OCI-M2 (cell line): Measurements from ENCODE around the gene GTF2F1.
"Not testable (repeated sequence)": the region's sequence is repeated elsewhere in the genome, so short reads cannot be mapped to it uniquely, and the experiment has no call there.

ENCODE experiments used
- DNase-seq: peaks from one replicate; lab custom pipeline; 2025; ENCODE audit not compliant: unreplicated experiment; lab: John Stamatoyannopoulos, UW

GTF2F1 gene

DNA sequence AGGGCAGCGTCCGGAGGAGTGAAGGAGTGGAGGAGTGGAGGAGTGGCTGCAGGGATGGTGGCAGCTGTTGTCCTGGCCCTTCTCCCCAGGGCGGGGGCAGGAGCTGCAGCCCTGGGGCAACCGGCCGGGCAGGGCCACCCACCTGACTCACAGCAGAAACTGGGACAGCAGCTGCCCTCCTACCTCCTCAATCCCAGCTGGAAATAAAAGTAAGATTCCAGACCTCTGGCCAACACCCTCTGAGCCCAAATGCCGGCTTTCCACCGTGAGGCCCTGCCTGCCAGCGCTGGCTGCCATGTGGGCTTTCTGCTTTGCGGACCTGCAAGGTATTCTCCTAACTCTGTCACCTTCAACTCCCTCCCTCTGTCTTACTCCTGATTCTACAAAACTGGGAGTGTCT, 35.0 kb downstream of the GTF2F1 start:
- DNase-seq = no peak

DNA sequence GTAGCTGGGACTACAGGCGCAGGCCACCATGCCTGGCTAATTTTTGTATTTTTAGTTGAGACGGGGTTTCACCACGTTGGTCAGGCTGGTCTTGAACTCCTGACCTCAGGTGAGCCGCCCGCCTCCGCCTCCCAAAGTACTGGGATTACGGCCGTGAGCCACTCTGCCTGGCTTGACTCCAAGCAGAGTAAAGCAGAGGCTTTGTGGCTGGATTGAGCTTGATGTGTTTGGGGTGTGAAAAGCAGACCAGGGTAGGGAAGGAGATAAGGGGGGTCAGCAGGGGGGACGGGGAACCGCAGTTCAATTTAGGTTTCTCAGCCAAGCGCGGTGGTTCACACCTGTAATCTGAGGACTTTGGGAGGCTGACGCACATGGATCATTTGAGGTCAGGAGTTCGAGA, 35.8 kb downstream of the GTF2F1 start:
- no peak for DNase-seq

DNA sequence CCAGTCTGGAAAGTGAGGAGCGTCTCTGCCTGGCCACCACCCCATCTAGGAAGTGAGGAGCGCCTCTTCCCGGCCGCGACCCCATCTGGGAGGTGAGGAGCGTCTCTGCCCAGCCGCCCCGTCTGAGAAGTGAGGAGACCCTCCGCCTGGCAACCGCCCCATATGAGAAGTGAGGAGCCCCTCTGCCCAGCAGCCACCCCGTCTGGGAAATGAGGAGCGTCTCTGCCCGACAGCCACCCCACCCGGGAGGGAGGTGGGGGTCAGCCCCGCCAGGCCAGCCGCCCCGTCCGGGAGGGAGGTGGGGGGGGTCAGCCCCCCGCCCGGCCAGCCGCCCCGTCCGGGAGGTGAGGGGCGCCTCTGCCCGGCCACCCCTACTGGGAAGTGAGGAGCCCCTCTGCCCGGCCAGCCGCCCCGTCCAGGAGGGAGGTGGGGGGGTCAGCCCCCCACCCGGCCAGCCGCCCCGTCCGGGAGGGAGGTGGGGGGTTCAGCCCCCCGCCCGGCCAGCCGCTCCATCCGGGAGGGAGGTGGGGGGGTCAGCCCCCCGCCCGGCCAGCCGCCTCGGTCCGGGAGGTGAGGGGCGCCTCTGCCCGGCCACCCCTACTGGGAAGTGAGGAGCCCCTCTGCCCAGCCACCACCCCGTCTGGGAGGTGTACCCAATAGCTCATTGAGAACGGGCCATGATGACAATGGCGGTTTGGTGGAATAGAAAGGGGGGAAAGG, 37.5 kb downstream of the GTF2F1 start:
- not testable (repeated sequence) for DNase-seq

DNA sequence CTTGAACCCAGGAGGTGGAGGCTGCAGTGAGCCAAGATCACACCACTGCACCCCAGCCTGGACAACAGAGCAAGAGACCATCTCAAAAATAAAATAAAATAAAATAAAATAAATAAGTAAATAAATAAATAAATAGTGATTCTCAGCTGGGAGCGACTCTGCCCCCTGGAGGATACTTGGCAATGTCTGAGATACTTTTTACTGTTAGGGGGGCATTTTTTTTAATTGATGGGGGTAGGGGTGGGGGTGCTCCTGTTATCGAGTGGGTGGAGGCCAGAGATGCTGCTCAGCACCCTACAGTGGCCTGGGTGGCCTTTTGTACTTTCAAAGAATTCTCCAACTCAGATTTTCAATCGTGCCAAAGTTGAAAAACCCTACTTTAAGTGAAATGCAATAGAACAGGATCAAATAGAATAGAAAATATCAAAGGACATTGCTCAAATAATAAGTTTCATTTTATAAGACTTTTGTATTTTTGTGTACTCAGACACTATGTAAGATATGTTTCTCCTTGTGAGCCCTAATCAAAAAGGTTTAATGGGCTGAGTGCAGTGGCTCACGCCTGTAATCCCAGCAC, 38.8 kb downstream of the GTF2F1 start:
- DNase-seq = no peak

- no peak for DNase-seq
Measured at GRCh38 chr19:6352381-6353165, 40.4 kb downstream of the GTF2F1 start.

- no peak for DNase-seq
Measured at GRCh38 chr19:6350688-6351087, 42.3 kb downstream of the GTF2F1 start.

- DNase-seq = not testable (repeated sequence)
Measured at GRCh38 chr19:6349271-6349670, 43.7 kb downstream of the GTF2F1 start.

DNA sequence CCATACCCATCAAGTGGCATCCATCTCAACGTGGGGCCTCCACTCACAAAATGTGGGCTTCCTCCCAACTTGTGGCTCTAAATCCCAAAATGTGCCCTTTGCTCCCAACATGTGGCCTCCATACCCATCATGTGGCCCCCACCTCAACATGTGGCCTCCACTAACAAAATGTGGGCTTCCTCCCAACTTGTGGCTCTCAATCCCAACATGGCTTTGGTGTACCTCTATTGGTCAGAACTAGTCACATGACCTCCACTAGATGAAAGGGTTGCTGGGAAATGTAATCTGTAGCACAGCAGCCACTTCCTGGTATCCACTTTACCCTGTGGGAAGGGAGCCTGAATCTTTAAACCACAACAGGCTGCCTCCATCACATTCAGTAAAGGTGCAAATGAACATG, 49.5 kb downstream of the GTF2F1 start:
- no peak for DNase-seq

GRCh38 chr19:6340493-6341201, 52.3 kb downstream of the GTF2F1 start:
- no peak for DNase-seq

DNA sequence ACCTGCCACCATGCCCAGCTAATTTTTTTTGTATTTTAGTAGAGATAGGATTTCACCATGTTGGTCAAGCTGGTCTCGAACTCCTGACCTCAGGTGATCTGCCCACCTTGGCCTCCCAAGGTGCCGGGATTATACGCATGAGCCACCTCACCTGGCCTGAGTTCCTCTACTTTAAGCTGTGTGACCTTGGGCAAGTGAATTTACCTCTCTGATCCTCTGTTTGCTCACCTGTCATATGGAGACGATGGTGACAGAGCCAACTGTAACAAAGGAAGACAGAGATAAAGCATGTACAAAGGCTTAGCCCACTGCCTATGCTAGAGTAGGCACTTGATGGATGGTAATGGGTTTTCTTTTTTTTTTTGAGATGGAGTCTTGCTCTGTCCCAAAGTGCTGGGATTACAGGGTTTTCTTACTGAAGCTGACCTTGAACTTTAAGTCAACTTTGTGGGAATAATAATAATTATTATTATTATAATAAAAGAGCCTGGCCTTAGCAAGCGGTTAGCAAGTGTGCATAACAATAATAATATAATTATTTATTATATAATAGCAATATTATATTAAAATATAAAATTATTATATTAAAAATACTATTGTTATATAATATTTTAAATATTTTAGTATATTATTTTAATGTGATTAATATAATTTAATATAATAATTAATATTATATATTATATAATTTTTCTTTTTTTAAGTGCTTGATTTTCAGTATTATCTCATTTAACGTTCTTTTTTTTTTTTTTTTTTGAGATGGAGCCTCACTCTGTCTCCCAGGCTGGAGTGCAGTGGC, 58.3 kb downstream of the GTF2F1 start:
- DNase-seq = no peak

- no peak for DNase-seq
Measured at GRCh38 chr19:6333439-6333838, 59.5 kb downstream of the GTF2F1 start, which contains the start of gene ACER1. Gene ACER1 (minus strand): TSS chr19:6333612. CDS start chr19:6333551, 61 bp downstream.
